A549 (cell line): ENCODE results near the gene CPHXL2. TPM values are rescaled to one million over a fixed set of nuclear protein-coding genes. Genes with fewer than 3 reads are reported as not detected.

Source experiments
- ATAC-seq, 2 experiments: fragments of 200-7000 bp in 1 of 2; fragments of >200 bp in 1 of 2; cut with Nextera tagmentation in 1 of 2; cut with Tn5 transposase in 1 of 2; 3 replicates each; pipeline versions ENCODE4 v1.8.0 to v1.9.1; 2018 to 2020; ENCODE audit warnings: mild to moderate bottlenecking in 1 of 2, moderate library complexity in 1 of 2
- CTCF ChIA-PET: fragments of 300-600 bp; sonication (Branson Sonifier 250); formaldehyde crosslinking; extraction: SDS; loops from one replicate; lab custom pipeline; 2021; ENCODE audit warnings: antibody characterized with exemption, inconsistent platforms; lab: Yijun Ruan, JAX
- POLR2A ChIA-PET: fragments of 350-600 bp; formaldehyde crosslinking; extraction: SDS; loops from one replicate; lab custom pipeline; 2021; ENCODE audit warnings: antibody characterized with exemption, inconsistent platforms; lab: Yijun Ruan, JAX
- DNase-seq, 2 experiments: peaks; one replicate each; pipeline versions ENCODE4 v3.0.0 to v3.0.0-alpha.2; 2011 to 2016; ENCODE audit warnings: low read depth in 1 of 2, low spot score in 1 of 2
- FAIRE-seq: peaks from 2 replicates; lab custom pipeline; 2011; peaks lifted over from hg19 to GRCh38; lab: Jason Lieb, UNC
- H3K27ac ChIP-seq, 2 experiments: fragments of >200 bp; sonication (Bioruptor Twin); formaldehyde crosslinking; 3 replicates each; pipeline ENCODE4 v1.5.1; 2016 to 2017
- H3K4me1 ChIP-seq: fragments of >200 bp; sonication (Bioruptor Twin); formaldehyde crosslinking; 3 replicates; pipeline ENCODE4 v1.6.1; 2016
- H3K4me2 ChIP-seq: fragments of >200 bp; sonication (Bioruptor Twin); formaldehyde crosslinking; 3 replicates; pipeline ENCODE4 v1.6.1; 2016
- H3K4me3 ChIP-seq: fragments of >200 bp; sonication (Bioruptor Twin); formaldehyde crosslinking; 3 replicates; pipeline ENCODE4 v1.5.1; 2016
- H3K9me3 ChIP-seq: fragments of >200 bp; sonication (Bioruptor Twin); formaldehyde crosslinking; 3 replicates; pipeline ENCODE4 v1.6.1; 2016
- BCL3 ChIP-seq: fragments of >200 bp; sonication (Bioruptor Twin); formaldehyde crosslinking; IDR thresholded peaks from 3 replicates; pipeline ENCODE4 v1.6.1; 2016
- CBX8 ChIP-seq: fragments of 200-600 bp; sonication (generic); IDR thresholded peaks from 2 replicates; pipeline ENCODE4 v1.6.1; 2016
- CHD2 ChIP-seq: fragments of 150-350 bp; IDR thresholded peaks from 2 replicates; pipeline ENCODE4 v1.6.1; 2014; ENCODE audit warnings: low read length; ENCODE audit not compliant: partially characterized antibody
- CHD4 ChIP-seq: fragments of 200-600 bp; sonication (generic); IDR thresholded peaks from 2 replicates; pipeline ENCODE4 v1.6.1; 2016; ENCODE audit warnings: antibody characterized with exemption, mild to moderate bottlenecking, borderline replicate concordance
- EHMT2 ChIP-seq: fragments of 200-600 bp; sonication (generic); IDR thresholded peaks from 2 replicates; pipeline ENCODE4 v1.6.1; 2016; ENCODE audit warnings: antibody characterized with exemption, low read depth, mild to moderate bottlenecking, moderate library complexity
- ESRRA ChIP-seq: fragments of 150-350 bp; IDR thresholded peaks from 2 replicates; pipeline ENCODE4 v1.6.1; 2014; ENCODE audit warnings: mild to moderate bottlenecking, low read length, borderline replicate concordance
- FOSB ChIP-seq: fragments of 250-450 bp; sonication (Bioruptor Pico); IDR thresholded peaks from 2 replicates; pipeline ENCODE4 v1.5.0; 2020; ENCODE audit warnings: mild to moderate bottlenecking, moderate library complexity
- FOSL2 ChIP-seq, 2 experiments: fragments of 450-650 bp in 1 of 2; fragments of >200 bp in 1 of 2; sonication (Bioruptor Twin) in 1 of 2; formaldehyde crosslinking; IDR thresholded peaks; 2 replicates each; pipeline versions ENCODE4 v1.5.0 to v1.6.1; 2016 to 2020; ENCODE audit warnings: mild to moderate bottlenecking in 1 of 2, moderate library complexity in 1 of 2
- HMGXB4 ChIP-seq: fragments of 250-450 bp; sonication (Bioruptor Pico); IDR thresholded peaks from 2 replicates; pipeline ENCODE4 v1.5.0; 2021; ENCODE audit warnings: mild to moderate bottlenecking, moderate library complexity, borderline replicate concordance
- HOXA7 ChIP-seq: fragments of 250-450 bp; sonication (Bioruptor Pico); IDR thresholded peaks from 2 replicates; pipeline ENCODE4 v1.5.0; 2020; ENCODE audit warnings: mild to moderate bottlenecking, moderate library complexity
- JUNB ChIP-seq: fragments of >200 bp; sonication (Bioruptor Twin); formaldehyde crosslinking; IDR thresholded peaks from 2 replicates; pipeline ENCODE4 v1.6.1; 2016
- KDM1A ChIP-seq: fragments of 200-600 bp; sonication (generic); IDR thresholded peaks from 2 replicates; pipeline ENCODE4 v1.6.1; 2016; ENCODE audit warnings: low read depth, mild to moderate bottlenecking
- KDM5A ChIP-seq: fragments of 200-600 bp; sonication (generic); IDR thresholded peaks from 2 replicates; pipeline ENCODE4 v1.6.1; 2016; ENCODE audit warnings: antibody characterized with exemption, mild to moderate bottlenecking
- NFE2L2 ChIP-seq: fragments of 150-350 bp; conservative IDR thresholded peaks from 2 replicates; pipeline ENCODE4 v1.6.1; 2014; ENCODE audit warnings: low read length
- NPAS2 ChIP-seq: fragments of 250-450 bp; sonication (Bioruptor Pico); IDR thresholded peaks from 2 replicates; pipeline ENCODE4 v1.8.0; 2022; ENCODE audit warnings: mild to moderate bottlenecking, moderate library complexity, borderline replicate concordance
- NR3C1 ChIP-seq: fragments of >200 bp; sonication (Bioruptor Twin); formaldehyde crosslinking; IDR thresholded peaks from 3 replicates; pipeline ENCODE4 v1.6.1; 2017
- PHF8 ChIP-seq: fragments of 200-600 bp; sonication (generic); IDR thresholded peaks from 2 replicates; pipeline ENCODE4 v1.6.1; 2016; ENCODE audit warnings: low read depth, mild to moderate bottlenecking, antibody characterized with exemption, moderate library complexity, borderline replicate concordance
- POLR2AphosphoS2 ChIP-seq: conservative IDR thresholded peaks from 2 replicates; pipeline ENCODE4 v1.6.1; 2012; ENCODE audit warnings: low read length, improper control_type of control experiment, inconsistent platforms
- RARB ChIP-seq: fragments of 250-450 bp; sonication (Bioruptor Pico); IDR thresholded peaks from 2 replicates; pipeline ENCODE4 v1.8.0; 2021; ENCODE audit warnings: mild to moderate bottlenecking, moderate library complexity
- REST ChIP-seq: fragments of 200-600 bp; sonication (generic); IDR thresholded peaks from 2 replicates; pipeline ENCODE4 v1.6.1; 2016; ENCODE audit warnings: antibody characterized with exemption, mild to moderate bottlenecking, moderate library complexity
- SMC3 ChIP-seq: fragments of >200 bp; sonication (Bioruptor Twin); formaldehyde crosslinking; IDR thresholded peaks from 3 replicates; pipeline ENCODE4 v1.6.1; 2018; ENCODE audit warnings: inconsistent platforms
- SREBF2 ChIP-seq: fragments of 450-650 bp; IDR thresholded peaks from 2 replicates; pipeline ENCODE4 v1.6.1; 2014; ENCODE audit warnings: mild to moderate bottlenecking, moderate library complexity
- ZNF302 ChIP-seq: fragments of 250-450 bp; sonication (Bioruptor Pico); IDR thresholded peaks from 2 replicates; pipeline ENCODE4 v1.9.0; 2021; ENCODE audit warnings: inconsistent platforms, mild to moderate bottlenecking, moderate library complexity
- WGBS: methylation state at CpG from one replicate; pipeline ENCODE4 v1.1.6; 2017; ENCODE audit errors: missing lambda C conversion rate; 5-methylcytosine and 5-hydroxymethylcytosine counted together
- polyA plus RNA-seq, 4 experiments: library from polyadenylated mRNA; depleted of rRNA in 3 of 4; stranded (reverse); fragments of >200 nt; fragmentation: RNase III in 1 of 4; extraction: RNeasy Plus Mini Kit Qiagen cat#74134 plus additional on column Dnase treatment in 1 of 4; gene quantifications; 2 replicates in 3 of 4; 3 replicates in 1 of 4; pipeline ENCODE4 v1.2.3, GENCODE V29; 2011 to 2017

CPHXL2 gene
- polyA plus RNA-seq, 2 of the 4 experiments (the other 2 are of a cell fraction), result not detected

GRCh38 chr16:75710344-75710743, 33.5 kb upstream of the CPHXL2 start:
- 74% methylated on average over 2 of the region's 2 CpGs for WGBS
- no peak for ATAC-seq
- no peak for DNase-seq
- H3K27ac ChIP-seq, result no peak overlapping the region
- H3K4me1 ChIP-seq, result no peaks in the 10 kb centered on the region
- FAIRE-seq, result no peak
- H3K4me3 ChIP-seq, result no peak overlapping the region
- H3K9me3 ChIP-seq, result no peaks in the 10 kb centered on the region
- CTCF ChIA-PET, result no interaction called here
- H3K4me2 ChIP-seq, result no peak overlapping the region
- TF ChIP-seq JUNB (no peak), NFE2L2 (no peak), REST (no peak), BCL3 (no peak), CHD4 (no peak), NR3C1 (no peak), SMC3 (no peak), FOSL2 (IDR thresholded peaks at IDR 0.05) (no peak), FOSL2 (CRISPR knock-in tag; IDR thresholded peaks at IDR 0.05) (no peak), ESRRA (no peak), HMGXB4 (CRISPR knock-in tag) (no peak), EHMT2 (no peak), FOSB (CRISPR knock-in tag) (no peak), RARB (no peak), CHD2 (no peak), NPAS2 (CRISPR knock-in tag) (no peak)
- POLR2A ChIA-PET, result no interaction called here

- no peak for TF ChIP-seq ZNF302 (CRISPR knock-in tag)
- no peak for TF ChIP-seq SMC3
- no peak for TF ChIP-seq KDM5A
- no peak for TF ChIP-seq KDM1A
- no peak for TF ChIP-seq PHF8
- no peak for TF ChIP-seq HOXA7 (CRISPR knock-in tag)
- TF ChIP-seq POLR2AphosphoS2, result no peak
- no peak for TF ChIP-seq SREBF2
- no peak for TF ChIP-seq CBX8
- no peak for TF ChIP-seq EHMT2
- TF ChIP-seq CHD2, result no peak
- no peak for TF ChIP-seq CHD4
- H3K27ac ChIP-seq, result no peak overlapping the region
- H3K4me3 ChIP-seq, result no peak overlapping the region
- DNase-seq (no peak), FAIRE-seq (no peak), ATAC-seq (no peak)
- WGBS, result 58% methylated on average over 4 of the region's 4 CpGs
- ChIA-PET POLR2A (no interaction called here), CTCF (no interaction called here)
- no peak overlapping the region for H3K4me2 ChIP-seq
- H3K9me3 ChIP-seq, result no peaks in the 10 kb centered on the region
- no peaks in the 10 kb centered on the region for H3K4me1 ChIP-seq
Measured at GRCh38 chr16:75703306-75703705, 26.5 kb upstream of the CPHXL2 start.
